K562 (cell line): ENCODE measurements around the gene GATA2. TPM values are rescaled to one million over a fixed set of nuclear protein-coding genes. Genes with fewer than 3 reads are reported as not detected.

Experiments
- ASH1L ChIP-seq: fragments of 450-650 bp; IDR thresholded peaks from 2 replicates; pipeline ENCODE4 v1.6.1; 2018; ENCODE audit warnings: borderline replicate concordance, mild to moderate bottlenecking, low read depth; ENCODE audit not compliant: partially characterized antibody
- BMI1 ChIP-seq: fragments of 150-350 bp; IDR thresholded peaks from 2 replicates; pipeline ENCODE4 v1.6.1; 2014; ENCODE audit warnings: low read length
- GATAD2A ChIP-seq: fragments of 450-650 bp; IDR thresholded peaks from 2 replicates; pipeline ENCODE4 v1.6.1; 2017
- HDAC2 ChIP-seq: fragments of 450-650 bp; IDR thresholded peaks from 2 replicates; pipeline ENCODE4 v1.6.1; 2016; ENCODE audit warnings: mild to moderate bottlenecking
- MAFG ChIP-seq: fragments of 450-650 bp; conservative IDR thresholded peaks from 2 replicates; pipeline ENCODE4 v1.6.1; 2016; ENCODE audit warnings: missing genetic modification characterization, missing compliant biosample characterization
- XRCC5 ChIP-seq: fragments of 200-400 bp; formaldehyde crosslinking; IDR thresholded peaks from 2 replicates; pipeline ENCODE4 v1.6.1; 2017; ENCODE audit warnings: low read depth, mild to moderate bottlenecking, low read length
- ZNF239 ChIP-seq: fragments of 250-450 bp; sonication (Bioruptor Pico); IDR thresholded peaks from 2 replicates; pipeline ENCODE4 v1.4.0; 2020; ENCODE audit warnings: mild to moderate bottlenecking
- polyA plus RNA-seq, 8 experiments: library from polyadenylated mRNA; depleted of rRNA in 4 of 8; stranded (reverse) in 5 of 8; unstranded in 3 of 8; fragments of >200 nt; fragmentation: Nextera tagmentation in 2 of 8; fragmentation: Illumina TruSeq in 1 of 8; extraction: Ambion mirVana in 2 of 8; extraction: Trizol in 1 of 8; gene quantifications; 2 replicates each; pipeline versions ENCODE4 v1.2.1 to v1.2.3, GENCODE V29; 2011 to 2014; ENCODE audit warnings: inconsistent platforms in 1 of 8, missing spikeins in 1 of 8
- total RNA-seq, 7 experiments: library from RNA; depleted of rRNA in 6 of 7; stranded (reverse); fragments of >200 nt in 6 of 7; fragmentation: Illumina TruSeq in 2 of 7; extraction: Trizol in 2 of 7; gene quantifications; 2 replicates each; pipeline versions ENCODE4 v1.2.1 to v1.2.3, GENCODE V29; 2011 to 2021; ENCODE audit warnings: low replicate concordance in 1 of 7
- TF ChIP-seq, protein P1 (sequence below): fragments of 200-800 bp; sonication (Bioruptor generic); IDR thresholded peaks from 2 replicates; pipeline ENCODE4 v1.6.1; 2017; ENCODE audit warnings: missing genetic modification characterization, missing compliant biosample characterization
- TF ChIP-seq, protein P2 (sequence below), 2 experiments: fragments of 450-650 bp; IDR thresholded peaks; 2 replicates each; pipeline ENCODE4 v1.6.1; 2016; ENCODE audit warnings: mild to moderate bottlenecking in 2 of 2, borderline replicate concordance in 1 of 2, low read depth in 1 of 2, moderate library complexity in 1 of 2
- TF ChIP-seq, protein P3 (sequence below): fragments of 450-650 bp; IDR thresholded peaks from 2 replicates; pipeline ENCODE4 v1.6.1; 2017; ENCODE audit warnings: antibody characterized with exemption
- TF ChIP-seq, protein P4 (sequence below): sonication (generic); formaldehyde crosslinking; IDR thresholded peaks from 2 replicates; pipeline ENCODE4 v1.8.0; 2022; ENCODE audit warnings: mild to moderate bottlenecking, missing genetic modification reagents, borderline replicate concordance

The GATA2 gene
- total and polyA plus RNA-seq, 9 of the 15 experiments (the other 6 are each of a cell fraction or from before 2014, with no cell fraction given) = 8.5 to 218 (median 50.8) TPM

DNA sequence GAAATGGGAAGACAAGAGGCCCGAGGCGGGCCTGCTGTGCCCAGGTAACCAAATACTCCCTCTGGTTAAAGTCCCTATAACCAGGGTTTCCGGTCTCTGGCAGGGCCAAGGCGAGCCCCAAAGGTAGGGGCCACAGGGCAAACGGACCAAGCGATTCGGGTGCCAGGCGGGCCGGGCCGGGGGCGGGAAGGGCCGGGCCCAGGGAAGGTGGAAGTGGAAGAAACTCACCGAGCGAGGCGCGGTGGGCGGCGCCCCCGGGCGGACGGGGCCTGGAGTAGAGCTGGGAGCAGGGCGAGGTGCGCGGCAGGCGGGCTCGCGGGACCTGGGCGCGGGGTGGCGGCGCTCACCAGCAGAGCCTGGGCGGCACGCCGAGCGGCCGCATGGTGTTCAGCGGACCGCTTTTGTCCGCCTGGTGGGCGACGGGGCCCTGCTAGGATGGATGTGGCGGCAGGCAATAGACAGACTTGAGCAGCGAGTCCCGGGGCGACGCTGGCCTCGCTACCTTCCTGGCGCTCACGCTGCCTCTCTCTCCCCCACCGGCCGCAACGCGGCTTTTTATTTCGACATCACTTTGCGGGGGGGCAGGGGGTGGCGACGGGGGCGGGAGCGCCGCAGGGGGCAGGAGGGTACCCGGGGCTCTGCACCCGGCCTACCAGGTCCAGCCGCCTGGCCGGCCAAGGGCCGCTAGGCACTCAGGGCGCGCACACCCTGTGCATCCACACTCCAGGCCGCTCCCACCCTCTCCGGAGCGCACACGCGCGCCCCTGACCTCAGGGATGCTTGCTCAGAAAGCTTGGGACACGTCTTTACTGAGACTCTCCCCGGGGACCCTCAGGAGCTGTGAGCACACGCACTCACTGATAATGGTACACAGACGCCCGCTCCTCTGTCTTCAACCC, at the start of gene GATA2 (continued):
- TF ChIP-seq, protein P1, sequence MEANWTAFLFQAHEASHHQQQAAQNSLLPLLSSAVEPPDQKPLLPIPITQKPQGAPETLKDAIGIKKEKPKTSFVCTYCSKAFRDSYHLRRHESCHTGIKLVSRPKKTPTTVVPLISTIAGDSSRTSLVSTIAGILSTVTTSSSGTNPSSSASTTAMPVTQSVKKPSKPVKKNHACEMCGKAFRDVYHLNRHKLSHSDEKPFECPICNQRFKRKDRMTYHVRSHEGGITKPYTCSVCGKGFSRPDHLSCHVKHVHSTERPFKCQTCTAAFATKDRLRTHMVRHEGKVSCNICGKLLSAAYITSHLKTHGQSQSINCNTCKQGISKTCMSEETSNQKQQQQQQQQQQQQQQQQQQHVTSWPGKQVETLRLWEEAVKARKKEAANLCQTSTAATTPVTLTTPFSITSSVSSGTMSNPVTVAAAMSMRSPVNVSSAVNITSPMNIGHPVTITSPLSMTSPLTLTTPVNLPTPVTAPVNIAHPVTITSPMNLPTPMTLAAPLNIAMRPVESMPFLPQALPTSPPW (CRISPR knock-in tag) = peak; percentile 95
- TF ChIP-seq ZNF239 (CRISPR knock-in tag) = no peak
- no peak for TF ChIP-seq MAFG (tag)
- TF ChIP-seq, protein P2, sequence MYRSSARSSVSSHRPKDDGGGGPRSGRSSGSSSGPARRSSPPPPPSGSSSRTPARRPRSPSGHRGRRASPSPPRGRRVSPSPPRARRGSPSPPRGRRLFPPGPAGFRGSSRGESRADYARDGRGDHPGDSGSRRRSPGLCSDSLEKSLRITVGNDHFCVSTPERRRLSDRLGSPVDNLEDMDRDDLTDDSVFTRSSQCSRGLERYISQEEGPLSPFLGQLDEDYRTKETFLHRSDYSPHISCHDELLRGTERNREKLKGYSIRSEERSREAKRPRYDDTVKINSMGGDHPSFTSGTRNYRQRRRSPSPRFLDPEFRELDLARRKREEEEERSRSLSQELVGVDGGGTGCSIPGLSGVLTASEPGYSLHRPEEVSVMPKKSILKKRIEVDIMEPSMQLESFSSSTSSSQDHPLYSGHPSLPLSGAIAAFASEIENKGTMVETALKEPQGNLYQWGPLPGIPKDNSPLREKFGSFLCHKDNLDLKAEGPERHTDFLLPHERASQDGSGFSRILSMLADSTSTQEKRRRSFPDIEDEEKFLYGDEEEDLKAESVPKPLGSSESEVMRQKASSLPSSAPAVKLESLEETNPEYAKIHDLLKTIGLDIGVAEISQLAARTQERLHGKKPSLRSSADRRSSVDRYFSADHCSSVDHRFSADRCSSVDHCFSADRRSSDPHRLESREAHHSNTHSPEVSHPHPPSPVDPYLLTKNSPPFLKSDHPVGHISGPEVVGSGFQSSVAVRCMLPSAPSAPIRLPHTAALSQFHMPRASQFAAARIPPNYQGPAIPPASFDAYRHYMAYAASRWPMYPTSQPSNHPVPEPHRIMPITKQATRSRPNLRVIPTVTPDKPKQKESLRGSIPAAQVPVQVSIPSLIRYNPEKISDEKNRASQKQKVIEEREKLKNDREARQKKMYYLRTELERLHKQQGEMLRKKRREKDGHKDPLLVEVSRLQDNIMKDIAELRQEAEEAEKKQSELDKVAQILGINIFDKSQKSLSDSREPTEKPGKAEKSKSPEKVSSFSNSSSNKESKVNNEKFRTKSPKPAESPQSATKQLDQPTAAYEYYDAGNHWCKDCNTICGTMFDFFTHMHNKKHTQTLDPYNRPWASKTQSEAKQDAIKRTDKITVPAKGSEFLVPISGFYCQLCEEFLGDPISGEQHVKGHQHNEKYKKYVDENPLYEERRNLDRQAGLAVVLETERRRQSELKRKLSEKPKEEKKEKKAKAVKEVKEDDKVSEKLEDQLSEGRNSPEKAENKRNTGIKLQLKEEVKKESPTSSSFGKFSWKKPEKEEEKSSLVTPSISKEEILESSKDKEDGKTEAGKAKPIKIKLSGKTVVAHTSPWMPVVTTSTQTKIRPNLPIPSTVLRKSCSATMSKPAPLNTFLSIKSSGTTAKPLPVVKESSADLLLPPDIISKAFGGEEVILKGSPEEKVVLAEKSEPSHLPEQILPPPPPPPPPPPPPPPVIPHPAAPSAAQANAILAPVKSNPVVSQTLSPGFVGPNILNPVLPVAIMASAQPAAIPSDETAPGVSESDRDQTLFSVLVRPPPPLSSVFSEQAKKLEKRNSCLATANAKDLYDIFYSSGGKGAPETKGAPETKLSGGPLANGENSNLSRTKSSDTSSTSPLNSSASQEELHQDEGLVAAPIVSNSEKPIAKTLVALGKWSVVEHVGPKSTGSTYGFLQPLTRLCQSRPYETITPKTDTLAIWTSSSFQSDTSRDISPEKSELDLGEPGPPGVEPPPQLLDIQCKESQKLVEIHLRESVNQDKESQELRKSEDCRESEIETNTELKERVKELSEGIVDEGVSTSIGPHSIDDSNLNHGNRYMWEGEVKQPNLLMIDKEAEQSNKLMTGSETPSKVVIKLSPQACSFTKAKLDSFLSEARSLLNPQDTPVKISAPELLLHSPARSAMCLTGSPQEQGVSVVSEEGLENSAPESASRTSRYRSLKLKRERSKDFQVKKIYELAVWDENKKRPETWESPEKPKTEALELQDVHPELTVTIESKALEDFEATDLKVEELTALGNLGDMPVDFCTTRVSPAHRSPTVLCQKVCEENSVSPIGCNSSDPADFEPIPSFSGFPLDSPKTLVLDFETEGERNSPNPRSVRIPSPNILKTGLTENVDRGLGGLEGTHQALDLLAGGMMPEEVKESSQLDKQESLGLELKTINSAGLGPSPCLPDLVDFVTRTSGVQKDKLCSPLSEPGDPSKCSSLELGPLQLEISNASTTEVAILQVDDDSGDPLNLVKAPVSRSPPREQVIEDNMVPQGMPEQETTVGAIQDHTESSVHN (IDR thresholded peaks at IDR 0.05; ENCODE audit: borderline replicate concordance in 1 of 2, low read depth in 1 of 2) = no peak
- TF ChIP-seq, protein P3, sequence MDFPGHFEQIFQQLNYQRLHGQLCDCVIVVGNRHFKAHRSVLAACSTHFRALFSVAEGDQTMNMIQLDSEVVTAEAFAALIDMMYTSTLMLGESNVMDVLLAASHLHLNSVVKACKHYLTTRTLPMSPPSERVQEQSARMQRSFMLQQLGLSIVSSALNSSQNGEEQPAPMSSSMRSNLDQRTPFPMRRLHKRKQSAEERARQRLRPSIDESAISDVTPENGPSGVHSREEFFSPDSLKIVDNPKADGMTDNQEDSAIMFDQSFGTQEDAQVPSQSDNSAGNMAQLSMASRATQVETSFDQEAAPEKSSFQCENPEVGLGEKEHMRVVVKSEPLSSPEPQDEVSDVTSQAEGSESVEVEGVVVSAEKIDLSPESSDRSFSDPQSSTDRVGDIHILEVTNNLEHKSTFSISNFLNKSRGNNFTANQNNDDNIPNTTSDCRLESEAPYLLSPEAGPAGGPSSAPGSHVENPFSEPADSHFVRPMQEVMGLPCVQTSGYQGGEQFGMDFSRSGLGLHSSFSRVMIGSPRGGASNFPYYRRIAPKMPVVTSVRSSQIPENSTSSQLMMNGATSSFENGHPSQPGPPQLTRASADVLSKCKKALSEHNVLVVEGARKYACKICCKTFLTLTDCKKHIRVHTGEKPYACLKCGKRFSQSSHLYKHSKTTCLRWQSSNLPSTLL = no peak
- TF ChIP-seq GATAD2A = no peak
- TF ChIP-seq, protein P4, sequence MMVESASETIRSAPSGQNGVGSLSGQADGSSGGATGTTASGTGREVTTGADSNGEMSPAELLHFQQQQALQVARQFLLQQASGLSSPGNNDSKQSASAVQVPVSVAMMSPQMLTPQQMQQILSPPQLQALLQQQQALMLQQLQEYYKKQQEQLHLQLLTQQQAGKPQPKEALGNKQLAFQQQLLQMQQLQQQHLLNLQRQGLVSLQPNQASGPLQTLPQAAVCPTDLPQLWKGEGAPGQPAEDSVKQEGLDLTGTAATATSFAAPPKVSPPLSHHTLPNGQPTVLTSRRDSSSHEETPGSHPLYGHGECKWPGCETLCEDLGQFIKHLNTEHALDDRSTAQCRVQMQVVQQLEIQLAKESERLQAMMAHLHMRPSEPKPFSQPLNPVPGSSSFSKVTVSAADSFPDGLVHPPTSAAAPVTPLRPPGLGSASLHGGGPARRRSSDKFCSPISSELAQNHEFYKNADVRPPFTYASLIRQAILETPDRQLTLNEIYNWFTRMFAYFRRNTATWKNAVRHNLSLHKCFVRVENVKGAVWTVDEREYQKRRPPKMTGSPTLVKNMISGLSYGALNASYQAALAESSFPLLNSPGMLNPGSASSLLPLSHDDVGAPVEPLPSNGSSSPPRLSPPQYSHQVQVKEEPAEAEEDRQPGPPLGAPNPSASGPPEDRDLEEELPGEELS (CRISPR knock-in tag) = no peak
- TF ChIP-seq HDAC2 = no peak
- no peak for TF ChIP-seq ASH1L
- TF ChIP-seq XRCC5 = no peak
- TF ChIP-seq BMI1 = no peak
